ENCODE results near the gene BTBD8. TPM values are rescaled to one million over a fixed set of nuclear protein-coding genes. Genes with fewer than 3 reads are reported as not detected.

BTBD8 gene
- total and polyA plus RNA-seq, 2 experiments from 2014 or later: 2.9 to 4.1 TPM

GRCh38 chr1:92217721-92218120 lies 137.6 kb downstream of the BTBD8 start, which contains the start of gene C1orf146 (continued):
- TF ChIP-seq ETS1 (IDR thresholded peaks at IDR 0.05) (no peak), EZH2 (IDR thresholded peaks at IDR 0.05; ENCODE audit: low read depth, unreplicated experiment) (no peak), CREB1 (CRISPR knock-in tag; IDR thresholded peaks at IDR 0.05; ENCODE audit: low read depth) (no peak), JUNB (IDR thresholded peaks at IDR 0.05; ENCODE audit: unreplicated experiment) (no peak)

GRCh38 chr1:92218559-92218958 lies 138.4 kb downstream of the BTBD8 start:
- TF ChIP-seq JUNB (IDR thresholded peaks at IDR 0.05; ENCODE audit: unreplicated experiment) (no peak), ZNF114 (CRISPR knock-in tag; IDR thresholded peaks at IDR 0.05) (no peak), EZH2phosphoT487 (IDR thresholded peaks at IDR 0.05; ENCODE audit: unreplicated experiment) (no peak), ZNF331 (CRISPR knock-in tag; IDR thresholded peaks at IDR 0.05; ENCODE audit: low read depth) (no peak), ZNF462 (CRISPR knock-in tag; IDR thresholded peaks at IDR 0.05) (no peak), REST (IDR thresholded peaks at IDR 0.05; ENCODE audit: unreplicated experiment) (no peak), EZH2 (IDR thresholded peaks at IDR 0.05; ENCODE audit: low read depth, unreplicated experiment) (no peak), STAT1 (IDR thresholded peaks at IDR 0.05; ENCODE audit: unreplicated experiment) (no peak), CTCF (conservative IDR thresholded peaks at IDR 0.05; ENCODE audit: low read depth in 2 of 2) (no peak), NANOG (IDR thresholded peaks at IDR 0.05; ENCODE audit: borderline replicate concordance) (no peak)

More at GRCh38 chr1:92218559-92218958, 138.4 kb downstream of the BTBD8 start:
- Histone ChIP-seq H3K79me2 (replicated peaks; ENCODE audit: insufficient read depth) (no peaks in the 10 kb centered on the region), H3K4me2 (no peak overlapping the region), H3K9me2 (ENCODE audit: insufficient read depth) (0 out of 2 replicates have a peak, but pooled peaks cover 6% of the 10 kb centered on the region), H3K4me1 (ENCODE audit: insufficient read depth) (peaks cover 3% of the 10 kb centered on the region; the same call in 1 of the 2 replicates), H2AFZ (peak overlapping the region; percentile 98), H3K4me3 (no peak overlapping the region), H3K27me3 (ENCODE audit: insufficient read depth) (no peaks in the 10 kb centered on the region), H4K20me1 (replicated peaks; ENCODE audit: insufficient read depth) (no peaks in the 10 kb centered on the region), H3K27ac (ENCODE audit: low read depth) (no peak overlapping the region), H3K36me3 (ENCODE audit: insufficient read depth) (no peaks in the 10 kb centered on the region), H3F3A (replicated peaks; ENCODE audit: low read depth) (no peaks in the 10 kb centered on the region)
- DNase-seq (ENCODE audit: low spot score) (peak; percentile 26), ATAC-seq (peak; percentile 78)
- no peaks in the 10 kb centered on the region for H3K4me1 Mint-ChIP-seq
- no peak overlapping the region for H3K4me3 Mint-ChIP-seq
- H3K27me3 Mint-ChIP-seq (ENCODE audit: insufficient read depth, low read depth, poor library complexity): peaks cover 2% of the 10 kb centered on the region
- H3K36me3 Mint-ChIP-seq (ENCODE audit: low read depth): no peaks in the 10 kb centered on the region
- H3K9me3 Mint-ChIP-seq: no peaks in the 10 kb centered on the region
- no peak overlapping the region for H3K27ac Mint-ChIP-seq
